AG09319 (cell line): ENCODE results near the gene PDZD2.

ENCODE experiments used
- DNase-seq: peaks from one replicate; pipeline ENCODE4 v3.0.0-alpha.2; 2010; ENCODE audit warnings: low read depth; ENCODE audit errors: extremely low read depth
- TF ChIP-seq, protein P1 (sequence below): IDR thresholded peaks from 2 replicates; pipeline ENCODE4 v1.5.1; 2011; ENCODE audit warnings: low read depth, mild to moderate bottlenecking, inconsistent platforms, low read length, moderate library complexity

Gene PDZD2

DNA sequence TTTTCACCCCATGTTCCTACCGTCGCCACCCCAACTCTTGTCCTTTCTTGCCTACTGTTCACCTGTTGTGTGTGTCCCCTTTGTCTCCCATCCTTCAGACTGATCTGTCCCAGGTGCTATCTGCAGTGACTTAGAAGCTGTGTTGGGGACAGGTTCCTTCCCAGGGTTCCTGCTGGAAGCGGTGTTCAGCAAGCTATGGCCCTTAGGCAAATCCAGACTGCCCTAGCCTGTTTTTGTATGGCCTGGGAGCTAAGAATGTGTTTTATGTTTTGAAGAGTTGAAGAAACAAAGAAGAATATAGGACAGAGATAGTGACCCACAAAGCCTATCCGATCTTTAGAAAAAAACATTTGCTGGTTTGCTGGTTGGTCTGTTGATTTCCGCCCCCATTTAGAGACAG, 298.8 kb downstream of the PDZD2 start:
- TF ChIP-seq, protein P1, sequence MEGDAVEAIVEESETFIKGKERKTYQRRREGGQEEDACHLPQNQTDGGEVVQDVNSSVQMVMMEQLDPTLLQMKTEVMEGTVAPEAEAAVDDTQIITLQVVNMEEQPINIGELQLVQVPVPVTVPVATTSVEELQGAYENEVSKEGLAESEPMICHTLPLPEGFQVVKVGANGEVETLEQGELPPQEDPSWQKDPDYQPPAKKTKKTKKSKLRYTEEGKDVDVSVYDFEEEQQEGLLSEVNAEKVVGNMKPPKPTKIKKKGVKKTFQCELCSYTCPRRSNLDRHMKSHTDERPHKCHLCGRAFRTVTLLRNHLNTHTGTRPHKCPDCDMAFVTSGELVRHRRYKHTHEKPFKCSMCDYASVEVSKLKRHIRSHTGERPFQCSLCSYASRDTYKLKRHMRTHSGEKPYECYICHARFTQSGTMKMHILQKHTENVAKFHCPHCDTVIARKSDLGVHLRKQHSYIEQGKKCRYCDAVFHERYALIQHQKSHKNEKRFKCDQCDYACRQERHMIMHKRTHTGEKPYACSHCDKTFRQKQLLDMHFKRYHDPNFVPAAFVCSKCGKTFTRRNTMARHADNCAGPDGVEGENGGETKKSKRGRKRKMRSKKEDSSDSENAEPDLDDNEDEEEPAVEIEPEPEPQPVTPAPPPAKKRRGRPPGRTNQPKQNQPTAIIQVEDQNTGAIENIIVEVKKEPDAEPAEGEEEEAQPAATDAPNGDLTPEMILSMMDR, result no peak
- no peak for DNase-seq

DNA sequence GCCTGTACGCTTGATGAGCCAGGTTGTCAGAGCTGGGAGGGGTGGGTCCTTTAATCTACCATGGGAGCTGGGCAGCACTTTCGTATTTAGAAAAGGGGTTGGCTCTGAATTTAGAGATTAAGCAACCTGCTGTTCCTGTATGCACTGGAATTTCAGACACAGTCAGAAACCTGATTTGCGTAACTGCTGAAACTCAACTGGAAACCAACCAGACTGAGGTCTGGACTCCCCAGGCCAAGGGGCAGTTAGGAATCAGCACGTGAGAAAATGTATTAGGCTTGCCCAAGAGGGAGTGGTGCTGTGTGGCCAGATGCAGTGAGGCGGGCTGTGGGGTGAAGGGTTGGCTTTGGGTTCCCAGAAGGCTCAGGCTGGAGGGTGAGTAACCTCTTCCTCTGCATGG, 300.2 kb downstream of the PDZD2 start:
- TF ChIP-seq, protein P1, result no peak
- no peak for DNase-seq

DNA sequence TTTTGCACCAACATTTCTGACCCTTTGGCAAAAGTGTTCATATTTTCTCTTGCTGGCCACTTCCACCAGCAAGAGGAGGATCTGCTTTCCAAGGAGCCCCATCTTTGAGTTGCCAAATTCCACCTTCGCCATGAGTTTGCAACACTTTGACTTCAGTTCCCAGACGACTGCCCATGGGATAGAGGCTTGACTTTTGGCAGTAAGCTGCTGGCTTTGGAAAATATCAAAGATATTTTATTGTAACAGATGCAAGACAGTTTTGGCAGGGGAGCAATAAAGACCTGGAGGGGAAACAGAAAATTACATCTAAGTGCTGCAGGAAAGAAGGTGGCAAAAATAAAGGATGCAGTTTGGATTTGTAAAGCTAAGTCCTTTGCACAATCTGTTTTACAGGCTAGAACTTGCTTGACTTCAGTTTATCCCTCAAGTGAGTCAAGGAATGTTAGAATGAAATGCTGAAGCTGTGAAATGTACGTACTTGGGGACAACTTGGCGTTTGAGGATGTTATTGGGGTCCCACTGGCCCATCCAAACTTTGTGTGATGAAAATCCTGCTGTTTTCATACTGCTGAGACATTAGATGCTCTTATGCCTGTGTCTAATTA, 302.3 kb downstream of the PDZD2 start:
- TF ChIP-seq, protein P1, result no peak

DNA sequence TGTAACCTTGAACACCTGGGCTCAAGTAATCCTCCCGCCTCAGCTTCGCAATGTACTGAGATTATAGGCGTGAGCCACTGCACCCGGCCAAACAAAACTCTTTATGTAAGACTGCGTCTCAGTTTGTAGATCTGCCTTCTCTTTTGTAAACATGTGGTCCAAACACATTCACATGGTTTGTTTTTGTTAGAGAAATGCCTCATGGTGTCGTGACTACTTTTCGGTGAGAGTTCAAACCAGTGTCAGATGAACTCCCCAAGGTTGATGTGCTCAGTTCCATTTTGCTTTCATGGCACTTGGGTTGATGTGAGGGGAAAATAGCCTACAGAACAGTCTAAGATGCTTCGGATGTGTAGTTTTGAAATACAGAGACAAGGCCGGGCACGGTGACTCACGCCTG, 303.6 kb downstream of the PDZD2 start:
- TF ChIP-seq, protein P1, result no peak
- DNase-seq, result no peak

More for the DNA sequence above, 302.3 kb downstream of the PDZD2 start:
- DNase-seq, result no peak

DNA sequence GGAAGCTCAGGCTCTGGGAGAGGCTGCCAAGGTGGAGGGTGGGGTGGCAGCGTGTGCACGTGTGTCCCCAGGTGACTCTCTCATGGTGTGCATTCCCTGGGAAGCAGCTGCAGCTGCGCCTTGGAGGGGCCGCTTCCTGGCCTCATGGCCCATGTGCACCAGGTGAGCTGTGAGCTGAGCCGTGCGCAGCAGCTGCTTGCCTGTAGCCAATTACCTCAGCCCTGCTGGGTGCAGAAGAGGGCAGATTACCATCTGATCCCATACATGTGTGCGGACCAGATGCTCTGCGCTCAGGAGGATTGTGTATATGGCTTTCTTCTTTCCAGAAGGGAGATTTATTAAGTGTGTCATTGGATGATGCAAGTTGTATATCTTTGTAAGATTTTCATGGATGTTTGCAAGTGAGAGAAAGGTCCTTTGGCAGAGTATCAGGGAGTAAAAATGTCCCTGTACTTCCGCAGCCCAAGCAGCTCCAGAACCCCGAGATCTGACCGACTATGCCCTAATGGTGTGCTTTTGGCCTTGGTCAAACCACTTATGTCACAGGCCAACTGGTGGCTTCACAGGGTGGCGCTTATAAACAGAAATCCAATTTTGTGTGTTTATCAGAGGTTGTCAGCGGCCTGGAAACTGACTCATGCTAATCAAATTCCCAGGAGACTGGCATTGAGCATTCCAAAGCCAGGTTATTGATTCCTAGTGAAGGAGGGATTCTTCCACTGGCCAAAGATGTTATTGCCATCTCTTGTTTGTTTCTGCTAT, 305.9 kb downstream of the PDZD2 start:
- TF ChIP-seq, protein P1, result no peak
- DNase-seq, result no peak

DNA sequence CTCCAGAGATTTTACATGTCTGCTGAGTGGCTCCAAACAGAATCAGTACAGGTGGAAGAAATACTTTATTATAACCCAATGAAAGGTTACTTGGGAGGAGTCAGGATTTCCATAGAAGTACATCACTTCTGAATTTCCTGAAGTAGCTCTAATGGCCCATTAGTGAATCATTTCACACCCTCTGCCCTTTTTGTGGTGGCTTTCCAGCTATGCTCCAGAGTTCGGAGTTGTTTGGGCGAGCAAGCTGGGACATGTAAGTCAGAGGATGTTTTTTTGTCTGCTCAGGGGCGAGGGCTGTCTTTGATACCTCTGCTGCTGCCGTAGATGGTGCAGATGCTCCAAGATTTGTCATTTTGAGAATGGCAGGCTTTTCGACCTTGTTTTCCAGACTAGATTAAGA, 309.1 kb downstream of the PDZD2 start:
- TF ChIP-seq, protein P1, result no peak
- no peak for DNase-seq

DNA sequence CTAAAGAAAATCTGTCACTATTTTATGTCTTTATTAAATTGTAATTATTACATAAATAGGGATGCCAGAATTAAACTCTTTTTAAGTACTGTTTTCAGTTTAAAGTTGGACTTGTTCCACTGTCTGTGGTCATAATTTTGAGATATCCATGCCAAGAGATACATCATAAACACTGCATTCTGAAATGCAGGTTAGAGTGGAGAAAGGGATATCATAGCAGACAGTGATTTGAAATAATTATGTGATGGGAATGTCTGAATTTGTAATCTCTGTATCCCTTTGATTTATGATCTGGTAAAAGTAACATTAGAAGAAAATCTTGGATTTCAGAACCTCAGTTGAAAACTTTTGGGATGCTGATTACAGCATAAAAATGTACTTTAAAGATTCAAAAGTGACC, 313.1 kb downstream of the PDZD2 start:
- no peak for DNase-seq
- TF ChIP-seq, protein P1, result no peak
